ENCODE data around the gene PSMB8.

Gene PSMB8

GRCh38 chr6:32844839-32845383 is 1.1 kb upstream of the PSMB8 start:
- TF ChIP-seq POLR2AphosphoS5 (IDR thresholded peaks at IDR 0.05; ENCODE audit: low read depth, low read length): no peak
- TF ChIP-seq FOXP2 (optimal IDR thresholded peaks at IDR 0.05; ENCODE audit: borderline replicate concordance, extremely low read depth, extremely low read length, insufficient read depth): no peak
- no peak for TF ChIP-seq TAF1 (IDR thresholded peaks at IDR 0.05; ENCODE audit: borderline replicate concordance, insufficient read depth, low read length)

- TF ChIP-seq POLR2AphosphoS5 (IDR thresholded peaks at IDR 0.05; ENCODE audit: low read depth, low read length) (no peak), REST (IDR thresholded peaks at IDR 0.05; ENCODE audit: insufficient read depth in 1 of 2, low read depth in 2 of 2, low read length in 2 of 2) (no peak), SIN3A (IDR thresholded peaks at IDR 0.05; ENCODE audit: borderline replicate concordance, insufficient read depth, low read length) (no peak), FOXP2 (optimal IDR thresholded peaks at IDR 0.05; ENCODE audit: borderline replicate concordance, extremely low read depth, extremely low read length, insufficient read depth) (no peak), TAF1 (IDR thresholded peaks at IDR 0.05; ENCODE audit: borderline replicate concordance, insufficient read depth, low read length) (no peak)
Measured at GRCh38 chr6:32843331-32843978, 392 bp downstream of the PSMB8 start.

GRCh38 chr6:32842690-32843089 is 1.2 kb downstream of the PSMB8 start:
- TF ChIP-seq SIN3A (IDR thresholded peaks at IDR 0.05; ENCODE audit: borderline replicate concordance, insufficient read depth, low read length) (no peak), POLR2AphosphoS5 (IDR thresholded peaks at IDR 0.05; ENCODE audit: low read depth, low read length) (no peak), REST (IDR thresholded peaks at IDR 0.05; ENCODE audit: insufficient read depth in 1 of 2, low read depth in 2 of 2, low read length in 2 of 2) (no peak), TAF1 (IDR thresholded peaks at IDR 0.05; ENCODE audit: borderline replicate concordance, insufficient read depth, low read length) (no peak), FOXP2 (optimal IDR thresholded peaks at IDR 0.05; ENCODE audit: borderline replicate concordance, extremely low read depth, extremely low read length, insufficient read depth) (no peak)

- TF ChIP-seq REST (IDR thresholded peaks at IDR 0.05; ENCODE audit: insufficient read depth in 1 of 2, low read depth in 2 of 2, low read length in 2 of 2): no peak
- TF ChIP-seq POLR2AphosphoS5 (IDR thresholded peaks at IDR 0.05; ENCODE audit: low read depth, low read length): no peak
- TF ChIP-seq FOXP2 (optimal IDR thresholded peaks at IDR 0.05; ENCODE audit: borderline replicate concordance, extremely low read depth, extremely low read length, insufficient read depth): no peak
- no peak for TF ChIP-seq TAF1 (IDR thresholded peaks at IDR 0.05; ENCODE audit: borderline replicate concordance, insufficient read depth, low read length)
- TF ChIP-seq SIN3A (IDR thresholded peaks at IDR 0.05; ENCODE audit: borderline replicate concordance, insufficient read depth, low read length): no peak
Measured at GRCh38 chr6:32842021-32842650, 1.7 kb downstream of the PSMB8 start.

- TF ChIP-seq REST (IDR thresholded peaks at IDR 0.05; ENCODE audit: insufficient read depth in 1 of 2, low read depth in 2 of 2, low read length in 2 of 2): no peak
Measured at GRCh38 chr6:32840604-32841246, 3.1 kb downstream of the PSMB8 start.

Data from PFSK-1 (cell line).